K562 (cell line): Measurements from ENCODE around the gene DHRS13. TPM values are rescaled to one million over a fixed set of nuclear protein-coding genes. Genes with fewer than 3 reads are reported as not detected.

Experiments
- ATAC-seq: fragments of 200-7000 bp; cut with Tn5 transposase; 3 replicates; pipeline ENCODE4 v1.9.1; 2020; ENCODE audit warnings: moderate library complexity
- BruUV-seq: library from RNA; stranded (reverse); fragments of 400-500 nt; replicated peaks from 2 replicates; lab custom pipeline; 2021; lab: Mats Ljungman, UMichigan
- CTCF ChIA-PET: fragments of 300-600 bp; formaldehyde crosslinking; extraction: SDS; loops from one replicate; lab custom pipeline; 2021; ENCODE audit warnings: low intra/inter-chr PET ratio; lab: Yijun Ruan, JAX
- POLR2A ChIA-PET: fragments of 300-600, 350-650 bp; sonication (Branson Sonifier 250); formaldehyde crosslinking; extraction: SDS; loops from one replicate; lab custom pipeline; 2021; ENCODE audit warnings: antibody characterized with exemption, inconsistent platforms; lab: Yijun Ruan, JAX
- DNase-seq, 4 experiments: peaks; one replicate each; pipeline versions ENCODE4 v3.0.0 to v3.0.0-alpha.2; 2011 to 2018; ENCODE audit warnings: low spot score in 3 of 4, mixed read lengths in 3 of 4; ENCODE audit errors: extremely low read depth in 1 of 4
- FAIRE-seq: peaks from 2 replicates; lab custom pipeline; 2011; peaks lifted over from hg19 to GRCh38; lab: Jason Lieb, UNC
- H2AFZ ChIP-seq: 2 replicates; pipeline ENCODE4 v1.6.0; 2011; ENCODE audit warnings: low read depth, low read length, control low read depth, inconsistent platforms
- H3K27ac ChIP-seq: fragments of 200-600 bp; 3 replicates; pipeline ENCODE4 v1.8.0; 2011; ENCODE audit warnings: low read depth, mild to moderate bottlenecking, control low read depth, inconsistent platforms, low read length, moderate library complexity, mixed read lengths; ENCODE audit errors: extremely low read depth
- H3K27me3 ChIP-seq, 2 experiments: fragments of 300-600 bp in 1 of 2; 2 replicates in 1 of 2; 3 replicates in 1 of 2; pipeline versions ENCODE4 v1.6.0 to v1.8.0; 2011; ENCODE audit warnings: inconsistent platforms in 2 of 2, low read length in 2 of 2, mild to moderate bottlenecking in 1 of 2, mixed read lengths in 1 of 2, moderate library complexity in 1 of 2; ENCODE audit not compliant: control insufficient read depth in 2 of 2, insufficient read depth in 2 of 2
- H3K36me3 ChIP-seq: fragments of 300-600 bp; 3 replicates; pipeline ENCODE4 v1.8.0; 2011; ENCODE audit warnings: mild to moderate bottlenecking, low read length, inconsistent platforms; ENCODE audit not compliant: control insufficient read depth, insufficient read depth
- H3K4me1 ChIP-seq, 2 experiments: fragments of 200-600 bp in 1 of 2; replicated peaks in 1 of 2; 2 replicates in 1 of 2; 3 replicates in 1 of 2; pipeline versions ENCODE4 v1.5.1 to v1.8.0; 2011; ENCODE audit warnings: inconsistent platforms in 2 of 2, low read length in 2 of 2, mild to moderate bottlenecking in 1 of 2, mixed read lengths in 1 of 2, moderate library complexity in 1 of 2; ENCODE audit not compliant: control insufficient read depth in 2 of 2, insufficient read depth in 2 of 2
- H3K4me2 ChIP-seq: 2 replicates; pipeline ENCODE4 v1.6.1; 2011; ENCODE audit warnings: low read length, control low read depth, inconsistent platforms, mixed read lengths; ENCODE audit not compliant: insufficient read depth
- H3K4me3 ChIP-seq: fragments of 200-600 bp; sonication (generic), shearing (Covaris generic); 2 replicates; pipeline ENCODE4 v1.5.1; 2016; ENCODE audit warnings: control low read depth, inconsistent platforms
- H3K79me2 ChIP-seq: fragments of 200-600 bp; 3 replicates; pipeline ENCODE4 v1.8.0; 2011; ENCODE audit warnings: low read length, inconsistent platforms; ENCODE audit not compliant: control insufficient read depth, insufficient read depth
- H3K9ac ChIP-seq, 2 experiments: 2 replicates each; pipeline versions ENCODE4 v1.6.0 to v1.6.1; 2011; ENCODE audit warnings: low read depth in 2 of 2, low read length in 2 of 2, control low read depth in 1 of 2, inconsistent platforms in 1 of 2, mild to moderate bottlenecking in 1 of 2, mixed read lengths in 1 of 2; ENCODE audit not compliant: insufficient read depth in 1 of 2
- H3K9me1 ChIP-seq: one replicate; pipeline ENCODE4 v1.6.0; 2011; ENCODE audit warnings: inconsistent platforms, mild to moderate bottlenecking, low read length, moderate library complexity; ENCODE audit not compliant: control insufficient read depth, insufficient read depth
- H3K9me3 ChIP-seq: replicated peaks from 2 replicates; pipeline ENCODE4 v1.5.1; 2011; ENCODE audit warnings: low read depth, low read length, inconsistent platforms; ENCODE audit not compliant: control insufficient read depth, insufficient read depth
- H4K20me1 ChIP-seq: replicated peaks from 2 replicates; pipeline ENCODE4 v1.6.1; 2011; ENCODE audit warnings: low read length, inconsistent platforms, mixed read lengths; ENCODE audit not compliant: control insufficient read depth, insufficient read depth
- KLF10 ChIP-seq: fragments of 250-450 bp; sonication (Bioruptor Pico); IDR thresholded peaks from 2 replicates; pipeline ENCODE4 v1.6.1; 2021; ENCODE audit warnings: matching md5 sums
- MEF2D ChIP-seq: conservative IDR thresholded peaks from 2 replicates; pipeline ENCODE4 v1.6.1; 2016; ENCODE audit warnings: low read depth, missing genetic modification characterization, missing compliant biosample characterization
- MEIS2 ChIP-seq: fragments of 450-650 bp; IDR thresholded peaks from 2 replicates; pipeline ENCODE4 v1.6.1; 2014; ENCODE audit warnings: mild to moderate bottlenecking; ENCODE audit not compliant: partially characterized antibody
- NEUROD1 ChIP-seq: fragments of 150-350 bp; IDR thresholded peaks from 2 replicates; pipeline ENCODE4 v1.6.1; 2014; ENCODE audit warnings: borderline replicate concordance, low read length, low read depth; ENCODE audit not compliant: partially characterized antibody
- NR2C1 ChIP-seq, 2 experiments: fragments of 450-650 bp; IDR thresholded peaks; 2 replicates each; pipeline ENCODE4 v1.6.1; 2017; ENCODE audit warnings: mild to moderate bottlenecking in 2 of 2, antibody characterized with exemption in 1 of 2, inconsistent platforms in 1 of 2, missing compliant biosample characterization in 1 of 2, missing genetic modification characterization in 1 of 2
- NR2C2 ChIP-seq, 2 experiments: fragments of 200-800 bp in 1 of 2; sonication (Bioruptor generic) in 1 of 2; sonication (generic) in 1 of 2; formaldehyde crosslinking in 1 of 2; IDR thresholded peaks; 2 replicates each; pipeline versions ENCODE4 v1.6.1 to v1.8.0; 2016 to 2022; ENCODE audit warnings: mild to moderate bottlenecking in 1 of 2, missing compliant biosample characterization in 1 of 2, missing genetic modification characterization in 1 of 2, missing genetic modification reagents in 1 of 2
- NR3C1 ChIP-seq: sonication (generic); formaldehyde crosslinking; IDR thresholded peaks from 2 replicates; pipeline ENCODE4 v1.8.1; 2022; ENCODE audit warnings: missing genetic modification reagents
- PTTG1 ChIP-seq: fragments of 450-650 bp; IDR thresholded peaks from 2 replicates; pipeline ENCODE4 v1.6.1; 2016; ENCODE audit warnings: low read depth, mild to moderate bottlenecking, missing genetic modification characterization, missing compliant biosample characterization
- SMAD1 ChIP-seq: fragments of 150-350 bp; IDR thresholded peaks from 2 replicates; pipeline ENCODE4 v1.6.1; 2014; ENCODE audit warnings: low read length, low read depth; ENCODE audit not compliant: partially characterized antibody
- SRSF1 ChIP-seq: fragments of 200-400 bp; formaldehyde crosslinking; IDR thresholded peaks from 2 replicates; pipeline ENCODE4 v1.6.1; 2017; ENCODE audit warnings: mild to moderate bottlenecking, low read depth, low read length, moderate library complexity
- TAF1 ChIP-seq: IDR thresholded peaks from 2 replicates; pipeline ENCODE4 v1.6.1; 2011; ENCODE audit warnings: mild to moderate bottlenecking, low read length, moderate library complexity; ENCODE audit not compliant: insufficient read depth, control insufficient read depth, severe bottlenecking; ENCODE audit errors: extremely low read depth
- TBP ChIP-seq: optimal IDR thresholded peaks from 2 replicates; pipeline ENCODE3; 2011; ENCODE audit warnings: low read depth, low read length, improper control_type of control experiment
- WGBS: fragments of 100-300 bp; shearing (Covaris generic); methylation state at CpG from one replicate; pipeline ENCODE4 v1.1.6; 2016; ENCODE audit warnings: low coverage, mixed read lengths; ENCODE audit not compliant: insufficient coverage; ENCODE audit errors: missing lambda C conversion rate; 5-methylcytosine and 5-hydroxymethylcytosine counted together
- in situ Hi-C: fragments of 300-500 bp; cut with MboI; formaldehyde crosslinking; loops from 4 replicates; pipeline ENCODE4 v1.15.0; 2018; ENCODE audit warnings: inconsistent platforms, mixed read lengths
- intact Hi-C: fragments of 100-400 bp; cut with micrococcal nuclease; formaldehyde crosslinking; loops from 2 replicates; pipeline ENCODE4 v1.14.2; 2022
- polyA plus RNA-seq, 8 experiments: library from polyadenylated mRNA; depleted of rRNA in 4 of 8; stranded (reverse) in 5 of 8; unstranded in 3 of 8; fragments of >200 nt; fragmentation: Nextera tagmentation in 2 of 8; fragmentation: Illumina TruSeq in 1 of 8; extraction: Ambion mirVana in 2 of 8; extraction: Trizol in 1 of 8; gene quantifications; 2 replicates each; pipeline versions ENCODE4 v1.2.1 to v1.2.3, GENCODE V29; 2011 to 2014; ENCODE audit warnings: inconsistent platforms in 1 of 8, missing spikeins in 1 of 8
- total RNA-seq, 7 experiments: library from RNA; depleted of rRNA in 6 of 7; stranded (reverse); fragments of >200 nt in 6 of 7; fragmentation: Illumina TruSeq in 2 of 7; extraction: Trizol in 2 of 7; gene quantifications; 2 replicates each; pipeline versions ENCODE4 v1.2.1 to v1.2.3, GENCODE V29; 2011 to 2021; ENCODE audit warnings: low replicate concordance in 1 of 7
- TF ChIP-seq, protein P1 (sequence below): IDR thresholded peaks from 2 replicates; pipeline ENCODE4 v1.6.1; 2011; ENCODE audit warnings: borderline replicate concordance, low read depth, mild to moderate bottlenecking, moderate library complexity, low read length; ENCODE audit not compliant: insufficient read depth, poor library complexity, severe bottlenecking
- TF ChIP-seq, protein P2 (sequence below), 2 experiments: fragments of 450-650 bp in 1 of 2; sonication (generic) in 1 of 2; formaldehyde crosslinking; conservative IDR thresholded peaks; 2 replicates each; pipeline versions ENCODE4 v1.4.0 to v1.8.1; 2020 to 2022; ENCODE audit warnings: mild to moderate bottlenecking in 1 of 2, missing genetic modification reagents in 1 of 2
- TF ChIP-seq, protein P3 (sequence below): fragments of 450-650 bp; formaldehyde crosslinking; IDR thresholded peaks from 2 replicates; pipeline ENCODE4 v1.4.0; 2020; ENCODE audit warnings: mild to moderate bottlenecking, moderate library complexity

DHRS13 gene
- total and polyA plus RNA-seq, 9 of the 15 experiments (the other 6 are each of a cell fraction or from before 2014, with no cell fraction given) = 0.32 to 52.3 (median 34.3) TPM; not detected in 1

DNA sequence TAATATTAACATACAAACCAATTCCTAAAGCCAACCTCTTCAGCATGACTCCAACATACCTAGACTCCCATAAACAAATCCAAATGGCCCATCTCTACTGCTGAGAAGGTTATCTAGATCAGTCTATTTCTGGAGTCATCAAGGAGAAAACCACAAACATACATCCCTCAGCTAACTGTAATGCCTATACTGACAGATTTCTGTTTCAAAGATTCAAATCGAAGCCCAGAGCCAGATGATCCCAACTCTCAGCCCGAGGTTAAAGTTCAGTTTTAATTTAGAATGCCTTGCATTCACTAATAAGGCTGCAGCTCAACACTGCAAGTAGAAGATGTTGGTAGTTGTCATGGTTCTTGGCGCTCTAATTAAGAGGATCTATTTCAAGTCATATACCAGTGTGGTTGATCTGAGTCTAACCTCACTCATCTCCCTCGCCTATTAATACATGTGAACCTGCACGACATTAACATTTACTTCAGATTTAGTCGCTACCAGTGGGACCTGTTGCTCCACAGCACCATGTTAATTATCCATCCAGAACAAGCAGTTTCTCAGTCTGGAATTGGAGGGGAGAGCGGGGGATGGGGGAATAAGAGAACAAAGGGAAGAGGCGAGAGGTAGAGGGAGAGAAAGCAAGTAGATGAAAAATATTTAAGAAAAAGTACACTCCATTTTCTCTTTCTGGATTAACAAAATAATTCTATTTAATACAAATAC is 33.0 kb upstream of the DHRS13 start:
- CTCF ChIA-PET = no interaction called here
- Histone ChIP-seq H3K36me3 (peaks cover 52% of the 10 kb centered on the region), H3K4me1 (peaks cover 0 to 16% of the 10 kb centered on the region in 2 experiments; a peak in 3 of 5 replicates), H4K20me1 (peaks cover 6% of the 10 kb centered on the region; the same call in 1 of the 2 replicates), H3K4me3 (no peak overlapping the region), H3K4me2 (no peak overlapping the region), H2AFZ (no peak overlapping the region), H3K27me3 (no peaks in the 10 kb centered on the region), H3K27ac (no peak overlapping the region), H3K79me2 (peaks cover 80% of the 10 kb centered on the region), H3K9me1 (peaks cover 3% of the 10 kb centered on the region), H3K9me3 (no peaks in the 10 kb centered on the region), H3K9ac (no peak overlapping the region)
- POLR2A ChIA-PET = interaction anchor here (0.9 to 1.5 kb wide), 6 partner anchors 8 to 28 kb away, joined by 3 to 9 read pairs (median 4); partner anchors contain the start of gene PHF12
- in situ Hi-C loops (loop anchor here (5.0 kb wide), 1 partner anchor 359 kb away; the partner anchor contains the start of gene ALDOC), intact Hi-C loops (no loop called here)
- DNase-seq (no peak), FAIRE-seq (peak; percentile 26), ATAC-seq (peak; percentile 54)
- BruUV-seq = no TSS peak
- WGBS = 69% methylated on average over 8 of the region's 8 CpGs
- no peak for TF ChIP-seq NR2C1 (IDR thresholded peaks at IDR 0.05)
- 0 out of 2 replicates have a peak, but pooled peaks have one; percentile 19 for TF ChIP-seq NR2C1 (tag; IDR thresholded peaks at IDR 0.05)
- no peak for TF ChIP-seq TBP
- no peak for TF ChIP-seq TAF1
- TF ChIP-seq, protein P1, sequence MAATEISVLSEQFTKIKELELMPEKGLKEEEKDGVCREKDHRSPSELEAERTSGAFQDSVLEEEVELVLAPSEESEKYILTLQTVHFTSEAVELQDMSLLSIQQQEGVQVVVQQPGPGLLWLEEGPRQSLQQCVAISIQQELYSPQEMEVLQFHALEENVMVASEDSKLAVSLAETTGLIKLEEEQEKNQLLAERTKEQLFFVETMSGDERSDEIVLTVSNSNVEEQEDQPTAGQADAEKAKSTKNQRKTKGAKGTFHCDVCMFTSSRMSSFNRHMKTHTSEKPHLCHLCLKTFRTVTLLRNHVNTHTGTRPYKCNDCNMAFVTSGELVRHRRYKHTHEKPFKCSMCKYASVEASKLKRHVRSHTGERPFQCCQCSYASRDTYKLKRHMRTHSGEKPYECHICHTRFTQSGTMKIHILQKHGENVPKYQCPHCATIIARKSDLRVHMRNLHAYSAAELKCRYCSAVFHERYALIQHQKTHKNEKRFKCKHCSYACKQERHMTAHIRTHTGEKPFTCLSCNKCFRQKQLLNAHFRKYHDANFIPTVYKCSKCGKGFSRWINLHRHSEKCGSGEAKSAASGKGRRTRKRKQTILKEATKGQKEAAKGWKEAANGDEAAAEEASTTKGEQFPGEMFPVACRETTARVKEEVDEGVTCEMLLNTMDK = no peak
- TF ChIP-seq, protein P2, sequence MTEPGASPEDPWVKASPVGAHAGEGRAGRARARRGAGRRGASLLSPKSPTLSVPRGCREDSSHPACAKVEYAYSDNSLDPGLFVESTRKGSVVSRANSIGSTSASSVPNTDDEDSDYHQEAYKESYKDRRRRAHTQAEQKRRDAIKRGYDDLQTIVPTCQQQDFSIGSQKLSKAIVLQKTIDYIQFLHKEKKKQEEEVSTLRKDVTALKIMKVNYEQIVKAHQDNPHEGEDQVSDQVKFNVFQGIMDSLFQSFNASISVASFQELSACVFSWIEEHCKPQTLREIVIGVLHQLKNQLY (CRISPR knock-in tag; conservative IDR thresholded peaks at IDR 0.05) = no peak
- TF ChIP-seq NR2C2 (CRISPR knock-in tag; IDR thresholded peaks at IDR 0.05) = no peak
- peak; percentile 75 for TF ChIP-seq NR2C2 (tag; IDR thresholded peaks at IDR 0.05)
- no peak for TF ChIP-seq SMAD1
- no peak for TF ChIP-seq NR3C1
- TF ChIP-seq KLF10 = no peak
- peak; percentile 96 for TF ChIP-seq MEF2D (tag)
- TF ChIP-seq, protein P3, sequence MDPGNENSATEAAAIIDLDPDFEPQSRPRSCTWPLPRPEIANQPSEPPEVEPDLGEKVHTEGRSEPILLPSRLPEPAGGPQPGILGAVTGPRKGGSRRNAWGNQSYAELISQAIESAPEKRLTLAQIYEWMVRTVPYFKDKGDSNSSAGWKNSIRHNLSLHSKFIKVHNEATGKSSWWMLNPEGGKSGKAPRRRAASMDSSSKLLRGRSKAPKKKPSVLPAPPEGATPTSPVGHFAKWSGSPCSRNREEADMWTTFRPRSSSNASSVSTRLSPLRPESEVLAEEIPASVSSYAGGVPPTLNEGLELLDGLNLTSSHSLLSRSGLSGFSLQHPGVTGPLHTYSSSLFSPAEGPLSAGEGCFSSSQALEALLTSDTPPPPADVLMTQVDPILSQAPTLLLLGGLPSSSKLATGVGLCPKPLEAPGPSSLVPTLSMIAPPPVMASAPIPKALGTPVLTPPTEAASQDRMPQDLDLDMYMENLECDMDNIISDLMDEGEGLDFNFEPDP (CRISPR knock-in tag) = no peak
- peak; percentile 50 for TF ChIP-seq MEIS2
- TF ChIP-seq NEUROD1 = no peak
- TF ChIP-seq PTTG1 (tag) = no peak
- no peak for TF ChIP-seq SRSF1
